ENCODE data around the gene AHDC1. TPM values are rescaled to one million over a fixed set of nuclear protein-coding genes. Genes with fewer than 3 reads are reported as not detected.

The AHDC1 gene, protein sequence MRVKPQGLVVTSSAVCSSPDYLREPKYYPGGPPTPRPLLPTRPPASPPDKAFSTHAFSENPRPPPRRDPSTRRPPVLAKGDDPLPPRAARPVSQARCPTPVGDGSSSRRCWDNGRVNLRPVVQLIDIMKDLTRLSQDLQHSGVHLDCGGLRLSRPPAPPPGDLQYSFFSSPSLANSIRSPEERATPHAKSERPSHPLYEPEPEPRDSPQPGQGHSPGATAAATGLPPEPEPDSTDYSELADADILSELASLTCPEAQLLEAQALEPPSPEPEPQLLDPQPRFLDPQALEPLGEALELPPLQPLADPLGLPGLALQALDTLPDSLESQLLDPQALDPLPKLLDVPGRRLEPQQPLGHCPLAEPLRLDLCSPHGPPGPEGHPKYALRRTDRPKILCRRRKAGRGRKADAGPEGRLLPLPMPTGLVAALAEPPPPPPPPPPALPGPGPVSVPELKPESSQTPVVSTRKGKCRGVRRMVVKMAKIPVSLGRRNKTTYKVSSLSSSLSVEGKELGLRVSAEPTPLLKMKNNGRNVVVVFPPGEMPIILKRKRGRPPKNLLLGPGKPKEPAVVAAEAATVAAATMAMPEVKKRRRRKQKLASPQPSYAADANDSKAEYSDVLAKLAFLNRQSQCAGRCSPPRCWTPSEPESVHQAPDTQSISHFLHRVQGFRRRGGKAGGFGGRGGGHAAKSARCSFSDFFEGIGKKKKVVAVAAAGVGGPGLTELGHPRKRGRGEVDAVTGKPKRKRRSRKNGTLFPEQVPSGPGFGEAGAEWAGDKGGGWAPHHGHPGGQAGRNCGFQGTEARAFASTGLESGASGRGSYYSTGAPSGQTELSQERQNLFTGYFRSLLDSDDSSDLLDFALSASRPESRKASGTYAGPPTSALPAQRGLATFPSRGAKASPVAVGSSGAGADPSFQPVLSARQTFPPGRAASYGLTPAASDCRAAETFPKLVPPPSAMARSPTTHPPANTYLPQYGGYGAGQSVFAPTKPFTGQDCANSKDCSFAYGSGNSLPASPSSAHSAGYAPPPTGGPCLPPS (N-terminal part only)
- 62.5 and 101 TPM in 2 replicates for total RNA-seq (2011; cell fraction: chromatin; rRNA removed; ENCODE audit: low replicate concordance)
- total RNA-seq (2011; cell fraction: nucleolus; rRNA removed) = 36.7 and 38.9 TPM in 2 replicates
- total RNA-seq (2011; cell fraction: nucleoplasm; rRNA removed) = 49.2 and 72.8 TPM in 2 replicates
- 7.9 and 12.5 TPM in 2 replicates for total RNA-seq (2014; rRNA removed)
- 3.6 and 4.6 TPM in 2 replicates for total RNA-seq (2014; rRNA removed; fragmentation: Illumina TruSeq; extraction: Trizol)
- 4.7 and 4.8 TPM in 2 replicates for total RNA-seq (2015; rRNA removed; fragmentation: Illumina TruSeq; extraction: Trizol)
- 36.4 and 37.8 TPM in 2 replicates for total RNA-seq (2021)
- 3.1 and 4.2 TPM in 2 replicates for polyA plus RNA-seq (2011; rRNA removed)
- polyA plus RNA-seq (2011; cell fraction: cytosol; rRNA removed) = 2.3 and 3.9 TPM in 2 replicates
- 13.3 and 21.8 TPM in 2 replicates for polyA plus RNA-seq (2011; cell fraction: nucleus; rRNA removed)
- polyA plus RNA-seq (2012) = 13.7 and 18.2 TPM in 2 replicates
- polyA plus RNA-seq (2014; fragmentation: Illumina TruSeq; extraction: Trizol) = 5.4 and 9.5 TPM in 2 replicates
- polyA plus RNA-seq (2014; fragmentation: Nextera tagmentation; extraction: Ambion mirVana) = under 1 TPM; 0.21 to 0.59 TPM
- 8.5 and 9.0 TPM in 2 replicates for polyA plus RNA-seq (2014; rRNA removed)
- polyA minus RNA-seq (2011; rRNA and poly(A)+ RNA removed) = 3.7 and 9.1 TPM in 2 replicates
- 12.2 and 15.2 TPM in 2 replicates for polyA minus RNA-seq (2011; cell fraction: cytosol; rRNA and poly(A)+ RNA removed)
- 10.6 and 11.6 TPM in 2 replicates for polyA minus RNA-seq (2011; cell fraction: nucleus; rRNA and poly(A)+ RNA removed)
- percentile 78 among the genes with signal in this experiment for Bru-seq, nascent RNA
- BruChase-seq, experiment 1, labeled RNA remaining after a 2-hour chase = percentile 72 among the genes with signal in this experiment
- BruChase-seq, experiment 2, labeled RNA remaining after a 6-hour chase = percentile 75 among the genes with signal in this experiment
- long read RNA-seq, experiment 1, partial matches to known transcripts = 29 of 63 reads
- long read RNA-seq, experiment 1, other reads (novel, unspliced or antisense) = 34 of 63 reads
- long read RNA-seq, experiment 2, partial matches to known transcripts = 9 of 13 reads
- long read RNA-seq, experiment 2, other reads (novel, unspliced or antisense) = 4 of 13 reads
- long read RNA-seq, experiment 3, partial matches to known transcripts = 1 of 2 reads
- long read RNA-seq, experiment 3, other reads (novel, unspliced or antisense) = 1 of 2 reads

GRCh38 chr1:27603681-27604578, at the start of gene AHDC1:
Gene AHDC1 (minus strand): TSS chr1:27604144. CDS start chr1:27552115, 52,029 bp downstream.
- Histone ChIP-seq H4K20me1 (replicated peaks; ENCODE audit: control insufficient read depth, insufficient read depth, low read length) (peaks cover 19% of the 10 kb centered on the region), H3K79me2 (ENCODE audit: control insufficient read depth, insufficient read depth, low read length) (peaks cover 49% of the 10 kb centered on the region), H3K9me1 (ENCODE audit: control insufficient read depth, insufficient read depth, low read length) (peaks cover 8% of the 10 kb centered on the region), H3K9ac (ENCODE audit: insufficient read depth in 1 of 2, low read depth in 2 of 2, low read length in 2 of 2) (peak within 1 kb of the TSS; percentile 75 to 95), H2AFZ (ENCODE audit: low read depth, low read length) (peak within 1 kb of the TSS; percentile 93), H3K36me3 (ENCODE audit: control insufficient read depth, insufficient read depth, low read length) (no peaks in the 10 kb centered on the region), H3K4me3 (peak within 1 kb of the TSS; percentile 89), H3K4me1 (replicated peaks in 1 of 2; ENCODE audit: control insufficient read depth in 2 of 2, insufficient read depth in 2 of 2, low read length in 2 of 2) (peaks cover 69% of the 10 kb centered on the region in 2 experiments), H3K27me3 (ENCODE audit: control insufficient read depth in 2 of 2, insufficient read depth in 2 of 2, low read length in 2 of 2) (0 out of 5 replicates have a peak, but pooled peaks cover 0 to under 1% of the 10 kb centered on the region in 2 experiments), H3K27ac (ENCODE audit: extremely low read depth, low read depth, low read length) (peak within 1 kb of the TSS; percentile 80), H3K4me2 (ENCODE audit: insufficient read depth, low read length) (peak within 1 kb of the TSS; percentile 95), H3K9me3 (replicated peaks; ENCODE audit: control insufficient read depth, insufficient read depth, low read depth, low read length) (no peaks in the 10 kb centered on the region)
- ChIA-PET POLR2A (interaction anchor here (0.6 to 1.2 kb wide), 10 partner anchors 12 to 455 kb away, joined by 3 to 5 read pairs (median 3); partner anchors contain the start of genes IFI6 and WASF2), CTCF (ENCODE audit: low intra/inter-chr PET ratio) (interaction anchor here (0.7 to 3.0 kb wide), 5 partner anchors 48 to 208 kb away, joined by 3 to 20 read pairs (median 7); no protein-coding TSS in a partner anchor)
- 1% methylated on average over 67 of the region's 74 CpGs for WGBS (ENCODE audit: insufficient coverage, low coverage, missing lambda C conversion rate)
- BruUV-seq (replicated peaks) = no TSS peak
- intact Hi-C loops (cut with micrococcal nuclease) (no loop called here), in situ Hi-C loops (cut with MboI) (loop anchor here (10.0 to 25.0 kb wide), 3 partner anchors 49 to 492 kb away; no protein-coding TSS in a partner anchor)
- DNase-seq (ENCODE audit: extremely low read depth in 1 of 4, low spot score in 3 of 4) (peak; percentile 90 to 96 (median 93)), ATAC-seq (peak; percentile 82), FAIRE-seq (peak; percentile 23)
- TF ChIP-seq, protein P1, sequence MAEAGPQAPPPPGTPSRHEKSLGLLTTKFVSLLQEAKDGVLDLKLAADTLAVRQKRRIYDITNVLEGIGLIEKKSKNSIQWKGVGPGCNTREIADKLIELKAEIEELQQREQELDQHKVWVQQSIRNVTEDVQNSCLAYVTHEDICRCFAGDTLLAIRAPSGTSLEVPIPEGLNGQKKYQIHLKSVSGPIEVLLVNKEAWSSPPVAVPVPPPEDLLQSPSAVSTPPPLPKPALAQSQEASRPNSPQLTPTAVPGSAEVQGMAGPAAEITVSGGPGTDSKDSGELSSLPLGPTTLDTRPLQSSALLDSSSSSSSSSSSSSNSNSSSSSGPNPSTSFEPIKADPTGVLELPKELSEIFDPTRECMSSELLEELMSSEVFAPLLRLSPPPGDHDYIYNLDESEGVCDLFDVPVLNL (CRISPR knock-in tag; IDR thresholded peaks at IDR 0.05; ENCODE audit: low read depth) = no peak
- TF ChIP-seq COPS2 (conservative IDR thresholded peaks at IDR 0.05) (no peak), CBX1 (IDR thresholded peaks at IDR 0.05; ENCODE audit: low read depth) (no peak), CBFA2T3 (IDR thresholded peaks at IDR 0.05) (no peak), CBFB (CRISPR knock-in tag; IDR thresholded peaks at IDR 0.05) (no peak), HDAC2 (IDR thresholded peaks at IDR 0.05) (peak; percentile 16; the same call in 1 of the 2 replicates), ZNF23 (CRISPR knock-in tag; IDR thresholded peaks at IDR 0.05) (no peak), KAT2B (IDR thresholded peaks at IDR 0.05; ENCODE audit: low read depth, low read length) (no peak), ZNF778 (CRISPR knock-in tag; IDR thresholded peaks at IDR 0.05) (no peak), PHB2 (IDR thresholded peaks at IDR 0.05; ENCODE audit: low read depth) (no peak), ZKSCAN3 (CRISPR knock-in tag; IDR thresholded peaks at IDR 0.05) (no peak), SUPT5H (IDR thresholded peaks at IDR 0.05) (peak; percentile 93), LCOR (CRISPR knock-in tag; IDR thresholded peaks at IDR 0.05) (0 out of 2 replicates have a peak, but pooled peaks have one; percentile 54)

Data from K562 (cell line).